ENCODE results near the gene CAMKK2.
"Not testable (repeated sequence)": the region's sequence is repeated elsewhere in the genome, so short reads cannot be mapped to it uniquely, and the experiment has no call there.

CAMKK2 gene

GRCh38 chr12:121298411-121298810, 1.9 kb upstream of the CAMKK2 start:
- DNase-seq (ENCODE audit: low read depth) = not testable (repeated sequence)

- DNase-seq (ENCODE audit: low read depth) = peak; percentile 62
Measured at GRCh38 chr12:121297435-121297991, 1.0 kb upstream of the CAMKK2 start.

- DNase-seq (ENCODE audit: low read depth) = no peak
Measured at GRCh38 chr12:121295746-121296617, 527 bp downstream of the CAMKK2 start.

GRCh38 chr12:121295116-121295745, 1.3 kb downstream of the CAMKK2 start:
- no peak for DNase-seq (ENCODE audit: low read depth)

GRCh38 chr12:121294151-121294889, 2.2 kb downstream of the CAMKK2 start:
- DNase-seq (ENCODE audit: low read depth) = no peak

GRCh38 chr12:121293603-121294002, 2.9 kb downstream of the CAMKK2 start:
- no peak for DNase-seq (ENCODE audit: low read depth)

GRCh38 chr12:121290410-121290809, 6.1 kb downstream of the CAMKK2 start:
- DNase-seq (ENCODE audit: low read depth) = no peak

GRCh38 chr12:121289962-121290361, 6.5 kb downstream of the CAMKK2 start:
- no peak for DNase-seq (ENCODE audit: low read depth)

GRCh38 chr12:121288986-121289385, 7.5 kb downstream of the CAMKK2 start:
- DNase-seq (ENCODE audit: low read depth) = no peak

GRCh38 chr12:121288158-121288845, 8.2 kb downstream of the CAMKK2 start:
- no peak for DNase-seq (ENCODE audit: low read depth)

- no peak for DNase-seq (ENCODE audit: low read depth)
Measured at GRCh38 chr12:121287267-121287954, 9.1 kb downstream of the CAMKK2 start.

GRCh38 chr12:121285856-121286255, 10.7 kb downstream of the CAMKK2 start:
- no peak for DNase-seq (ENCODE audit: low read depth)

- no peak for DNase-seq (ENCODE audit: low read depth)
Measured at GRCh38 chr12:121284551-121285390, 11.7 kb downstream of the CAMKK2 start.

GRCh38 chr12:121283841-121284240, 12.7 kb downstream of the CAMKK2 start:
- no peak for DNase-seq (ENCODE audit: low read depth)

- DNase-seq (ENCODE audit: low read depth) = no peak
Measured at GRCh38 chr12:121283388-121283787, 13.1 kb downstream of the CAMKK2 start.

GRCh38 chr12:121282910-121283309, 13.6 kb downstream of the CAMKK2 start:
- DNase-seq (ENCODE audit: low read depth) = not testable (repeated sequence)

GRCh38 chr12:121282072-121282742, 14.3 kb downstream of the CAMKK2 start:
- no peak for DNase-seq (ENCODE audit: low read depth)

- not testable (repeated sequence) for DNase-seq (ENCODE audit: low read depth)
Measured at GRCh38 chr12:121281116-121281515, 15.4 kb downstream of the CAMKK2 start.

- DNase-seq (ENCODE audit: low read depth) = not testable (repeated sequence)
Measured at GRCh38 chr12:121280531-121280930, 16.0 kb downstream of the CAMKK2 start.

- no peak for DNase-seq (ENCODE audit: low read depth)
Measured at GRCh38 chr12:121279507-121279915, 17.0 kb downstream of the CAMKK2 start.

Data from stimulated activated CD4-positive, alpha-beta T cell treated with anti-CD3 and anti-CD28 coated beads, Interleukin-2, amount 100 ng/mL, for 4 hours (primary cell).